Measurements from ENCODE around the gene ODC1. TPM values are rescaled to one million over a fixed set of nuclear protein-coding genes. Genes with fewer than 3 reads are reported as not detected.
"Not testable (repeated sequence)": the region's sequence is repeated elsewhere in the genome, so short reads cannot be mapped to it uniquely, and the experiment has no call there.

ODC1 gene
- total and polyA plus RNA-seq, 2 experiments from 2014 or later = 23.3 to 70.3 TPM

DNA sequence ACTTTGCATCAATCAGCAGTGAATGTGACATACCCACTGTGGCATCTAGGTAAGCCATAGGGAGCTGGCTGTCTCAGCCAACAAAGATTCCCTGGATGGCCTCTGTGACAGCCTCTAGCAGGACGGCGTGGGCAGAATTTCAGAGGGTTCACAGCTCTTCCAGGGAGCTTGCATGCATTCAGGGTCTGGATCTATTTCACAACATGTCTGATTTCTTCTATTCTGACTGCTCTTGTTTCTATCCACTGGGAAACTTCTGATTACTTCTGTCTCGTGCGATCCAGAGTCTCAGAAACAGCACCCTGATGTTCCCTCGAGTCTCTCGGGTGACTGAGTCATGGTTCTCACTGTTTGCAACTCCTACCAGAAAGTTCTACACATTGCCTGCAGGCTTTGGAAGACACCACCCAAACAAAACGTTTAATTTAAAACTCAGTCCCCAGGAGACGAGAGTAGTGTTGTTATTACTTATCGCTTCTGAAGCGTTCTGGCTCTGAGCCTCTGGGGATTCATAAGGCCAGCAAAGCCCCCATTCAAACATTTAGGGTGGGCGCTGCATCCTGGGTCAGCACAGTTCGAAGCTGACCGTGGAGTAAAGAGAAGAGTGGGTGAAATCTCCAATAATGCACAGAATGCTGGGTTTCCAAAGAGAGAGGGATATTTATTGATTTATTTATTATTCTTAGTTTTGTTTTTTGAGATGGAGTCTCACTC lies 41.9 kb upstream of the ODC1 start (continued):
- TF ChIP-seq, protein P1, sequence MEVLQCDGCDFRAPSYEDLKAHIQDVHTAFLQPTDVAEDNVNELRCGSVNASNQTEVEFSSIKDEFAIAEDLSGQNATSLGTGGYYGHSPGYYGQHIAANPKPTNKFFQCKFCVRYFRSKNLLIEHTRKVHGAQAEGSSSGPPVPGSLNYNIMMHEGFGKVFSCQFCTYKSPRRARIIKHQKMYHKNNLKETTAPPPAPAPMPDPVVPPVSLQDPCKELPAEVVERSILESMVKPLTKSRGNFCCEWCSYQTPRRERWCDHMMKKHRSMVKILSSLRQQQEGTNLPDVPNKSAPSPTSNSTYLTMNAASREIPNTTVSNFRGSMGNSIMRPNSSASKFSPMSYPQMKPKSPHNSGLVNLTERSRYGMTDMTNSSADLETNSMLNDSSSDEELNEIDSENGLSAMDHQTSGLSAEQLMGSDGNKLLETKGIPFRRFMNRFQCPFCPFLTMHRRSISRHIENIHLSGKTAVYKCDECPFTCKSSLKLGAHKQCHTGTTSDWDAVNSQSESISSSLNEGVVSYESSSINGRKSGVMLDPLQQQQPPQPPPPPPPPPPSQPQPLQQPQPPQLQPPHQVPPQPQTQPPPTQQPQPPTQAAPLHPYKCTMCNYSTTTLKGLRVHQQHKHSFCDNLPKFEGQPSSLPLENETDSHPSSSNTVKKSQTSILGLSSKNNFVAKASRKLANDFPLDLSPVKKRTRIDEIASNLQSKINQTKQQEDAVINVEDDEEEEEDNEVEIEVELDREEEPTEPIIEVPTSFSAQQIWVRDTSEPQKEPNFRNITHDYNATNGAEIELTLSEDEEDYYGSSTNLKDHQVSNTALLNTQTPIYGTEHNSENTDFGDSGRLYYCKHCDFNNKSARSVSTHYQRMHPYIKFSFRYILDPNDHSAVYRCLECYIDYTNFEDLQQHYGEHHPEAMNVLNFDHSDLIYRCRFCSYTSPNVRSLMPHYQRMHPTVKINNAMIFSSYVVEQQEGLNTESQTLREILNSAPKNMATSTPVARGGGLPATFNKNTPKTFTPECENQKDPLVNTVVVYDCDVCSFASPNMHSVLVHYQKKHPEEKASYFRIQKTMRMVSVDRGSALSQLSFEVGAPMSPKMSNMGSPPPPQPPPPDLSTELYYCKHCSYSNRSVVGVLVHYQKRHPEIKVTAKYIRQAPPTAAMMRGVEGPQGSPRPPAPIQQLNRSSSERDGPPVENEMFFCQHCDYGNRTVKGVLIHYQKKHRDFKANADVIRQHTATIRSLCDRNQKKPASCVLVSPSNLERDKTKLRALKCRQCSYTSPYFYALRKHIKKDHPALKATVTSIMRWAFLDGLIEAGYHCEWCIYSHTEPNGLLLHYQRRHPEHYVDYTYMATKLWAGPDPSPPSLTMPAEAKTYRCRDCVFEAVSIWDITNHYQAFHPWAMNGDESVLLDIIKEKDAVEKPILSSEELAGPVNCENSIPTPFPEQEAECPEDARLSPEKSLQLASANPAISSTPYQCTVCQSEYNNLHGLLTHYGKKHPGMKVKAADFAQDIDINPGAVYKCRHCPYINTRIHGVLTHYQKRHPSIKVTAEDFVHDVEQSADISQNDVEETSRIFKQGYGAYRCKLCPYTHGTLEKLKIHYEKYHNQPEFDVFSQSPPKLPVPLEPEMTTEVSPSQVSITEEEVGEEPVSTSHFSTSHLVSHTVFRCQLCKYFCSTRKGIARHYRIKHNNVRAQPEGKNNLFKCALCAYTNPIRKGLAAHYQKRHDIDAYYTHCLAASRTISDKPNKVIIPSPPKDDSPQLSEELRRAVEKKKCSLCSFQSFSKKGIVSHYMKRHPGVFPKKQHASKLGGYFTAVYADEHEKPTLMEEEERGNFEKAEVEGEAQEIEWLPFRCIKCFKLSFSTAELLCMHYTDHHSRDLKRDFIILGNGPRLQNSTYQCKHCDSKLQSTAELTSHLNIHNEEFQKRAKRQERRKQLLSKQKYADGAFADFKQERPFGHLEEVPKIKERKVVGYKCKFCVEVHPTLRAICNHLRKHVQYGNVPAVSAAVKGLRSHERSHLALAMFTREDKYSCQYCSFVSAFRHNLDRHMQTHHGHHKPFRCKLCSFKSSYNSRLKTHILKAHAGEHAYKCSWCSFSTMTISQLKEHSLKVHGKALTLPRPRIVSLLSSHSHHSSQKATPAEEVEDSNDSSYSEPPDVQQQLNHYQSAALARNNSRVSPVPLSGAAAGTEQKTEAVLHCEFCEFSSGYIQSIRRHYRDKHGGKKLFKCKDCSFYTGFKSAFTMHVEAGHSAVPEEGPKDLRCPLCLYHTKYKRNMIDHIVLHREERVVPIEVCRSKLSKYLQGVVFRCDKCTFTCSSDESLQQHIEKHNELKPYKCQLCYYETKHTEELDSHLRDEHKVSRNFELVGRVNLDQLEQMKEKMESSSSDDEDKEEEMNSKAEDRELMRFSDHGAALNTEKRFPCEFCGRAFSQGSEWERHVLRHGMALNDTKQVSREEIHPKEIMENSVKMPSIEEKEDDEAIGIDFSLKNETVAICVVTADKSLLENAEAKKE (CRISPR knock-in tag; IDR thresholded peaks at IDR 0.05) = no peak
- TF ChIP-seq REST (IDR thresholded peaks at IDR 0.05; ENCODE audit: unreplicated experiment) (no peak), ZNF331 (CRISPR knock-in tag; IDR thresholded peaks at IDR 0.05; ENCODE audit: low read depth) (no peak), ZNF114 (CRISPR knock-in tag; IDR thresholded peaks at IDR 0.05) (no peak), EZH2 (IDR thresholded peaks at IDR 0.05; ENCODE audit: low read depth, unreplicated experiment) (no peak), STAT1 (IDR thresholded peaks at IDR 0.05; ENCODE audit: unreplicated experiment) (no peak), NANOG (IDR thresholded peaks at IDR 0.05; ENCODE audit: borderline replicate concordance) (no peak), CREB1 (CRISPR knock-in tag; IDR thresholded peaks at IDR 0.05; ENCODE audit: low read depth) (no peak)
- TF ChIP-seq, protein P2, sequence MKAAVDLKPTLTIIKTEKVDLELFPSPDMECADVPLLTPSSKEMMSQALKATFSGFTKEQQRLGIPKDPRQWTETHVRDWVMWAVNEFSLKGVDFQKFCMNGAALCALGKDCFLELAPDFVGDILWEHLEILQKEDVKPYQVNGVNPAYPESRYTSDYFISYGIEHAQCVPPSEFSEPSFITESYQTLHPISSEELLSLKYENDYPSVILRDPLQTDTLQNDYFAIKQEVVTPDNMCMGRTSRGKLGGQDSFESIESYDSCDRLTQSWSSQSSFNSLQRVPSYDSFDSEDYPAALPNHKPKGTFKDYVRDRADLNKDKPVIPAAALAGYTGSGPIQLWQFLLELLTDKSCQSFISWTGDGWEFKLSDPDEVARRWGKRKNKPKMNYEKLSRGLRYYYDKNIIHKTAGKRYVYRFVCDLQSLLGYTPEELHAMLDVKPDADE (IDR thresholded peaks at IDR 0.05) = no peak

GRCh38 chr2:10488142-10488541 lies 40.0 kb upstream of the ODC1 start:
- H3F3A ChIP-seq (replicated peaks; ENCODE audit: low read depth); H3K36me3 Mint-ChIP-seq (ENCODE audit: low read depth); H3K9me3 Mint-ChIP-seq; H3K4me3 ChIP-seq; H3K4me1 ChIP-seq (ENCODE audit: insufficient read depth); H3K4me1 Mint-ChIP-seq; H3K27ac ChIP-seq (ENCODE audit: low read depth); H3K27me3 ChIP-seq (ENCODE audit: insufficient read depth); H4K20me1 ChIP-seq (replicated peaks; ENCODE audit: insufficient read depth); H3K4me2 ChIP-seq; H3K27ac Mint-ChIP-seq; H3K9me2 ChIP-seq (ENCODE audit: insufficient read depth); H2AFZ ChIP-seq; H3K27me3 Mint-ChIP-seq (ENCODE audit: insufficient read depth, low read depth, poor library complexity); DNase-seq (ENCODE audit: low spot score); H3K36me3 ChIP-seq (ENCODE audit: insufficient read depth); H3K4me3 Mint-ChIP-seq; ATAC-seq; H3K79me2 ChIP-seq (replicated peaks; ENCODE audit: insufficient read depth): not testable (repeated sequence)

DNA sequence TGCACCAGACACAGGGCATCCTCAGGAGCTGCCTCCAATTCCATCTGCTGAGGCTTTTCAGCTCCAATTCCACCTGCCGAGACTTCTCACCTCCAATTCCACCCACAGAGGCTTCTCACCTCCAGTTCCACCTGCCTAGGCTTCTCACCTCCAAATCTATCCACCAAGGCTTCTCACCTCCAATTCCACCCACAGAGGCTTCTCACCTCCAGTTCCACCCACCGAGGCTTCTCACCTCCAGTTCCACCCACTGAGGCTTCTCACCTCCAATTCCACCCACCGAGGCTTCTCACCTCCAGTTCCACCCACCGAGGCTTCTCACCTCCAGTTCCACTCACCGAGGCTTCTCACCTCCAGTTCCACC lies 39.6 kb upstream of the ODC1 start:
- H3K36me3 Mint-ChIP-seq (ENCODE audit: low read depth); ATAC-seq; H2AFZ ChIP-seq; H3K79me2 ChIP-seq (replicated peaks; ENCODE audit: insufficient read depth); H3K36me3 ChIP-seq (ENCODE audit: insufficient read depth); H4K20me1 ChIP-seq (replicated peaks; ENCODE audit: insufficient read depth); DNase-seq (ENCODE audit: low spot score); H3K9me2 ChIP-seq (ENCODE audit: insufficient read depth); H3K4me1 Mint-ChIP-seq; H3K4me3 ChIP-seq; H3K4me1 ChIP-seq (ENCODE audit: insufficient read depth); H3K9me3 Mint-ChIP-seq; H3K27ac ChIP-seq (ENCODE audit: low read depth); H3K4me2 ChIP-seq; H3K4me3 Mint-ChIP-seq; H3K27me3 Mint-ChIP-seq (ENCODE audit: insufficient read depth, low read depth, poor library complexity); H3K27ac Mint-ChIP-seq; H3K27me3 ChIP-seq (ENCODE audit: insufficient read depth); H3F3A ChIP-seq (replicated peaks; ENCODE audit: low read depth): not testable (repeated sequence)
